ENCODE data around the gene HDAC6. TPM values are rescaled to one million over a fixed set of nuclear protein-coding genes. Genes with fewer than 3 reads are reported as not detected.

The HDAC6 gene
- total RNA-seq, 4 donors from 2014 or later, result 26.8 to 64.0 (median 47.7) TPM

DNA sequence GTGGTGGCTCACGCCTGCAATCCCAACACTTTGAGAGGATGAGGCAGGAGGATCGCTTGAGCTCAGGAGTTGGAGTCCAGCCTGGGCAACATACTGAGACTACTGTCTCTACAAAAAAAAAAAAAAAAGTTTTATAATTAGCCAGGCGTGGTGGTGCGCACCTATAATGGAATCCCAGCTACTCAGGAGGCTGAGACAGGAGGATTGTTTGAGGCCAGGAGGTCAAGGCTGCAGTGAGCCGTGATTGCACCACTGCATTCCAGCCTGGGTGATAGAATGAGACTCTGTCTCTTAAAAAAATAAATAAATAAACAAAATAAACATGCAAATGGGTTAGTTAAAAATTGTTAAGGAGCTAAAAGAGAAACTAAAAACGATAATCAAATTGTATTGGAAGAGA lies 32.6 kb upstream of the HDAC6 start:
- intact Hi-C loops (cut with DNase I), result no loop called here
- no peak overlapping the region for H3K4me3 ChIP-seq
- TF ChIP-seq EP300 (IDR thresholded peaks at IDR 0.05), result no peak
- TF ChIP-seq POLR2A (IDR thresholded peaks at IDR 0.05; ENCODE audit: low read depth), result no peak
- TF ChIP-seq POLR2AphosphoS5 (IDR thresholded peaks at IDR 0.05), result no peak
- no peak for TF ChIP-seq CTCF (IDR thresholded peaks at IDR 0.05)
- H3K27me3 ChIP-seq, result no peaks in the 10 kb centered on the region
- DNase-seq (ENCODE audit: extremely low spot score), result no peak
- no peak overlapping the region for H3K27ac ChIP-seq (replicated peaks in 1 of 4)
- no peaks in the 10 kb centered on the region for H3K4me1 ChIP-seq
- no peaks in the 10 kb centered on the region for H3K36me3 ChIP-seq
- no peaks in the 10 kb centered on the region for H3K9me3 ChIP-seq
- WGBS, result 69% methylated on average over 6 of the region's 6 CpGs

DNA sequence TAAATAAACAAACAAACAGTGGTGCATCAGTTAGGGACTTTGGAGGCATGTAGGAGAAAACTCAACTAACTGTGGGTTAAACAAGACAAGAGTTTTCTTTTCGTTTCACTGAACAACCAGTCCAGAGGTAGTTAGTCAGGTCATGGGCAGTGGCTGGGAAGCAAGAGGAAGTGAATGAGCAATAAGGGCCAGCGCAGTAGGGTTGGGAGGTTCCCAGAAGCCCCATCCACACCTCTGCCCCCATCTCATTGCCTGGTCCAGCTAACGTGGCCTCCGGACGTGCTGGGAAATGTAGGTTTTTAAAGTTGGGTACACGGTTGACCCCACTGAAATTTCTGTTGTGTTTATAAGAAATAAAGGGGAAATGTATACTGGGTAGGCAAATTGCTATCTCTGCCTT lies 31.6 kb upstream of the HDAC6 start:
- Histone ChIP-seq H3K36me3 (no peaks in the 10 kb centered on the region), H3K9me3 (no peaks in the 10 kb centered on the region), H3K27me3 (no peaks in the 10 kb centered on the region), H3K4me3 (no peak overlapping the region), H3K27ac (replicated peaks in 1 of 4) (no peak overlapping the region), H3K4me1 (no peaks in the 10 kb centered on the region)
- no peak for DNase-seq (ENCODE audit: extremely low spot score)
- intact Hi-C loops (cut with DNase I), result no loop called here
- WGBS, result 70% methylated on average over 6 of the region's 6 CpGs
- TF ChIP-seq POLR2AphosphoS5 (IDR thresholded peaks at IDR 0.05) (no peak), POLR2A (IDR thresholded peaks at IDR 0.05; ENCODE audit: low read depth) (no peak), CTCF (IDR thresholded peaks at IDR 0.05) (no peak), EP300 (IDR thresholded peaks at IDR 0.05) (no peak)

- Histone ChIP-seq H3K9me3 (no peaks in the 10 kb centered on the region), H3K4me3 (no peak overlapping the region), H3K4me1 (no peaks in the 10 kb centered on the region), H3K27ac (replicated peaks in 1 of 4) (no peak overlapping the region), H3K36me3 (no peaks in the 10 kb centered on the region), H3K27me3 (no peaks in the 10 kb centered on the region)
- intact Hi-C loops (cut with DNase I), result no loop called here
- 80% methylated on average over 6 of the region's 6 CpGs for WGBS
- DNase-seq (ENCODE audit: extremely low spot score), result no peak
- no peak for TF ChIP-seq POLR2AphosphoS5 (IDR thresholded peaks at IDR 0.05)
- no peak for TF ChIP-seq CTCF (IDR thresholded peaks at IDR 0.05)
- no peak for TF ChIP-seq EP300 (IDR thresholded peaks at IDR 0.05)
- no peak for TF ChIP-seq POLR2A (IDR thresholded peaks at IDR 0.05; ENCODE audit: low read depth)
Observed at GRCh38 chrX:48772602-48773001, 29.3 kb upstream of the HDAC6 start.

GRCh38 chrX:48776818-48777439 lies 24.9 kb upstream of the HDAC6 start:
- no peak overlapping the region for H3K4me3 ChIP-seq
- TF ChIP-seq EP300 (IDR thresholded peaks at IDR 0.05) (no peak), CTCF (IDR thresholded peaks at IDR 0.05) (no peak), POLR2AphosphoS5 (IDR thresholded peaks at IDR 0.05) (no peak), POLR2A (IDR thresholded peaks at IDR 0.05; ENCODE audit: low read depth) (no peak)
- no peaks in the 10 kb centered on the region for H3K27me3 ChIP-seq
- no peaks in the 10 kb centered on the region for H3K36me3 ChIP-seq
- H3K4me1 ChIP-seq, result no peaks in the 10 kb centered on the region
- 70% methylated on average over 13 of the region's 13 CpGs for WGBS
- DNase-seq (ENCODE audit: extremely low spot score), result no peak
- H3K9me3 ChIP-seq, result no peaks in the 10 kb centered on the region
- no peak overlapping the region for H3K27ac ChIP-seq (replicated peaks in 1 of 4)
- intact Hi-C loops (cut with DNase I), result no loop called here

DNA sequence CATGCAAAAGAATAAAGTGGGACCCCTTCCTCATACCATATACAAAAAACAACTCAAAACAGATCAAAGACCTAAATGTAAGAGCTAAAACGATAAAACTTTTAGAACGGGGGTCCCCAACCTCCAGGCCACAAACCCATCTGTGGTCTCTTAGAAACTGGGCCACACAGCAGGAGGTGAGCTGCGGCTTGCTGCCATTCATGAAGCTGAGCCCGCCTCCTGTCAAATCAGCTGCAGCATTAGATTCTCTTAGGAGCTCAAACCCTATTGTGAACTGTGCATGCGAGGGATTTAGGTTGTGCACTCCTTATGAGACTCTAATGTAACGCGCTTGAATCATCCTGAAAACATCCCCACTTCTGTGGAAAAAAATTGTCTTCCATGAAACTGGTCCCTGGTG lies 22.5 kb upstream of the HDAC6 start:
- 81% methylated on average over 7 of the region's 7 CpGs for WGBS
- Histone ChIP-seq H3K27me3 (no peaks in the 10 kb centered on the region), H3K4me3 (no peak overlapping the region), H3K9me3 (no peaks in the 10 kb centered on the region), H3K27ac (replicated peaks in 1 of 4) (no peak overlapping the region), H3K4me1 (no peaks in the 10 kb centered on the region), H3K36me3 (no peaks in the 10 kb centered on the region)
- TF ChIP-seq POLR2AphosphoS5 (IDR thresholded peaks at IDR 0.05) (no peak), CTCF (IDR thresholded peaks at IDR 0.05) (no peak), EP300 (IDR thresholded peaks at IDR 0.05) (no peak), POLR2A (IDR thresholded peaks at IDR 0.05; ENCODE audit: low read depth) (no peak)
- intact Hi-C loops (cut with DNase I), result no loop called here
- no peak for DNase-seq (ENCODE audit: extremely low spot score)
